SU-DHL-6 (cell line): ENCODE data around the gene STX19.

Source experiments
- H2AFZ ChIP-seq: fragments of 200-600 bp; sonication (generic); 2 replicates; pipeline ENCODE4 v1.6.1; 2014; ENCODE audit warnings: low read depth, mild to moderate bottlenecking, moderate library complexity, mixed read lengths, antibody characterized with exemption, low read length; ENCODE audit not compliant: severe bottlenecking
- H3F3A ChIP-seq: fragments of 200-600 bp; shearing (Covaris generic); 2 replicates; pipeline ENCODE4 v1.6.0; 2016; ENCODE audit warnings: antibody characterized with exemption, mild to moderate bottlenecking; ENCODE audit not compliant: insufficient read depth
- H3K27ac ChIP-seq: fragments of 200-600 bp; sonication (generic); 2 replicates; pipeline ENCODE4 v1.5.1; 2016; ENCODE audit warnings: low read depth, mild to moderate bottlenecking, low read length, moderate library complexity, mixed read lengths
- H3K27me3 ChIP-seq: fragments of 200-600 bp; sonication (generic), shearing (Covaris generic); 2 replicates; pipeline ENCODE4 v1.6.0; 2014; ENCODE audit warnings: mild to moderate bottlenecking, low read length
- H3K36me3 ChIP-seq: fragments of 200-600 bp; sonication (generic); 2 replicates; pipeline ENCODE4 v1.6.1; 2014; ENCODE audit warnings: mild to moderate bottlenecking, low read length, mixed read lengths
- H3K4me2 ChIP-seq: fragments of 300-600, 200-600 bp; shearing (Covaris generic), sonication (generic); 2 replicates; pipeline ENCODE4 v1.6.0; 2014; ENCODE audit warnings: low read length, low read depth, mild to moderate bottlenecking; ENCODE audit not compliant: poor library complexity, severe bottlenecking
- H3K4me3 ChIP-seq: fragments of 200-600 bp; sonication (generic); 2 replicates; pipeline ENCODE4 v1.5.1; 2014; ENCODE audit warnings: antibody characterized with exemption, low read length, mild to moderate bottlenecking, mixed read lengths; ENCODE audit not compliant: insufficient read depth, poor library complexity, severe bottlenecking
- H3K79me2 ChIP-seq: fragments of 200-600 bp; sonication (generic); 2 replicates; pipeline ENCODE4 v1.6.1; 2014; ENCODE audit warnings: mild to moderate bottlenecking, low read length, moderate library complexity; ENCODE audit not compliant: insufficient read depth
- H3K9ac ChIP-seq: fragments of 200-600 bp; sonication (generic); 2 replicates; pipeline ENCODE4 v1.7.0; 2014; ENCODE audit warnings: mild to moderate bottlenecking, low read length
- H3K9me2 ChIP-seq: fragments of 200-600 bp; sonication (generic); replicated peaks from 2 replicates; pipeline ENCODE4 v1.6.1; 2014; ENCODE audit warnings: low read length; ENCODE audit not compliant: insufficient read depth
- H3K9me3 ChIP-seq: fragments of 200-600 bp; sonication (generic); 2 replicates; pipeline ENCODE4 v1.6.1; 2014; ENCODE audit warnings: low read length, mixed read lengths; ENCODE audit not compliant: insufficient read depth
- H4K20me1 ChIP-seq: fragments of 200-600 bp; sonication (generic); 2 replicates; pipeline ENCODE4 v1.6.1; 2014; ENCODE audit warnings: low read depth, mild to moderate bottlenecking, antibody characterized with exemption, low read length, moderate library complexity, mixed read lengths
- EZH2phosphoT487 ChIP-seq: fragments of 200-600 bp; sonication (generic), shearing (Covaris generic); conservative IDR thresholded peaks from 2 replicates; pipeline ENCODE4 v1.6.1; 2018; ENCODE audit warnings: mild to moderate bottlenecking, antibody characterized with exemption, low read length, moderate library complexity, mixed read lengths
- TF ChIP-seq, protein P1 (sequence below): fragments of 200-600 bp; sonication (generic); IDR thresholded peaks from one replicate; pipeline ENCODE4 v1.5.1; 2017; ENCODE audit warnings: antibody characterized with exemption, mild to moderate bottlenecking, low read length, moderate library complexity; ENCODE audit not compliant: insufficient read depth, poor library complexity, severe bottlenecking

Gene STX19

DNA sequence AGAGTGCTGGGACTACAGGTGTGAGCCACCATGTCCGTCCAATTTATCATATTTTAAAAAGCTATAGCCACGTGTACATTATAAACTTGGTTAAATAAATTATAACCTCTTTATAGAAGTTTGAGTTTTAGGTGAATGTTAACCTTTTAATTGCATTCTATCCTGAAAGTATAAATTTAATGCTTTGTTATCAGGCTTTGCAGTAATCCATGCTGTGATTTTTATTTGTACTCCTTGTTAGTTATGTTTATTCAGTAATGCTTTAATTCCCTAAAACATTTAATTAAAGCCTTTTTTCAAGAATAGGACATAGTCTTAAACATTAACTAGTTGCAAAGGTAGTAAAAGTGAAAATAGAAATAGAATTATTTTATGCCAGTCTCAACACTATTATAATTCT, 36.8 kb downstream of the STX19 start:
- Histone ChIP-seq H4K20me1 (no peaks in the 10 kb centered on the region), H3K79me2 (peaks cover 6% of the 10 kb centered on the region; the same call in 1 of the 2 replicates), H3K4me3 (no peak overlapping the region), H3F3A (no peaks in the 10 kb centered on the region), H3K27me3 (no peaks in the 10 kb centered on the region), H3K27ac (no peak overlapping the region), H3K9ac (no peak overlapping the region), H3K9me3 (no peaks in the 10 kb centered on the region), H3K4me2 (no peak overlapping the region), H3K36me3 (no peaks in the 10 kb centered on the region), H2AFZ (no peak overlapping the region), H3K9me2 (no peaks in the 10 kb centered on the region)
- TF ChIP-seq, protein P1, sequence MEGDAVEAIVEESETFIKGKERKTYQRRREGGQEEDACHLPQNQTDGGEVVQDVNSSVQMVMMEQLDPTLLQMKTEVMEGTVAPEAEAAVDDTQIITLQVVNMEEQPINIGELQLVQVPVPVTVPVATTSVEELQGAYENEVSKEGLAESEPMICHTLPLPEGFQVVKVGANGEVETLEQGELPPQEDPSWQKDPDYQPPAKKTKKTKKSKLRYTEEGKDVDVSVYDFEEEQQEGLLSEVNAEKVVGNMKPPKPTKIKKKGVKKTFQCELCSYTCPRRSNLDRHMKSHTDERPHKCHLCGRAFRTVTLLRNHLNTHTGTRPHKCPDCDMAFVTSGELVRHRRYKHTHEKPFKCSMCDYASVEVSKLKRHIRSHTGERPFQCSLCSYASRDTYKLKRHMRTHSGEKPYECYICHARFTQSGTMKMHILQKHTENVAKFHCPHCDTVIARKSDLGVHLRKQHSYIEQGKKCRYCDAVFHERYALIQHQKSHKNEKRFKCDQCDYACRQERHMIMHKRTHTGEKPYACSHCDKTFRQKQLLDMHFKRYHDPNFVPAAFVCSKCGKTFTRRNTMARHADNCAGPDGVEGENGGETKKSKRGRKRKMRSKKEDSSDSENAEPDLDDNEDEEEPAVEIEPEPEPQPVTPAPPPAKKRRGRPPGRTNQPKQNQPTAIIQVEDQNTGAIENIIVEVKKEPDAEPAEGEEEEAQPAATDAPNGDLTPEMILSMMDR, result no peak
- TF ChIP-seq EZH2phosphoT487, result no peak

DNA sequence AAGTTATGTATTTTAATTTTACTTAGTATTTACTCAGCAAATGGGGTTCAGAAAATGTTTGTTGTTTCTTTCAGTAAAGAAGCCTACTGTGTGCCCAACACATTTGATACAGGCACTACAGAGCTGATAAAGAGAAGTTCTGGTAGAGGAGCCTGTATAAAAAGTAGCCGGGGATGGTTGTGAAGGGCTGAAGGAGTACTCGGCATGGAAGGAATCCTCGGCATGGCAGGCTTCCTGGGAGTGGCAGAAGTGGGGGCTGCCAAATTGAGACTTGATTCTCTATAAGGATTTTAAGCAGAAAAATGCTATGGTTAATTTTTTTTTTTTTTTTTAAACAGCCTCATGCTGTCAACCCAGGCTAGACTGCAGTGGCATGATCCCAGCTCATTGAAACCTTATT, 39.2 kb downstream of the STX19 start:
- H2AFZ ChIP-seq, result no peak overlapping the region
- H3F3A ChIP-seq, result no peaks in the 10 kb centered on the region
- TF ChIP-seq EZH2phosphoT487, result no peak
- TF ChIP-seq, protein P1, result no peak
- H3K36me3 ChIP-seq, result no peaks in the 10 kb centered on the region
- H3K27me3 ChIP-seq, result no peaks in the 10 kb centered on the region
- H3K4me3 ChIP-seq, result no peak overlapping the region
- no peak overlapping the region for H3K9ac ChIP-seq
- H3K27ac ChIP-seq, result no peak overlapping the region
- H3K79me2 ChIP-seq, result peaks cover 6% of the 10 kb centered on the region
- no peak overlapping the region for H3K4me2 ChIP-seq
- no peaks in the 10 kb centered on the region for H3K9me3 ChIP-seq
- no peaks in the 10 kb centered on the region for H3K9me2 ChIP-seq
- H4K20me1 ChIP-seq, result peaks cover 10% of the 10 kb centered on the region; the same call in 1 of the 2 replicates

DNA sequence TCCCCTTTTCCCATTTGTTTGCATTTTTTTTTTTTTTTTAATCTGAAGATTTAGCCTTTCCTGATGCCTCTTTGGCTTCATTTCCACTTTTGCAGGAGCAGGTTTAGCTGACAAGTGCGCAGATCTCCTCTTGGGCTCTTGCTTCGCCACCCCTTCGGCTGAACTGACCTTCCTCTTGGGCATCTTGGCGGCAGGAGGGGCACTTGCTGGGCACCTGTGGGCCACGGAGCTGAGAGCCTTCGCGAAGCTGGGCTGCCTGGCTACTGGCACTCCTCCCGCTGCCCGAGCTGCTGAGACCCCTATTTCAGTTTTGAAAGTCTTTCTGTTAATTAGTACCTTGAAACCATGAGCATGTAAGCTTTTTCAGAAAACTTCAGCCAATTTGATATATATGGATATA, 39.6 kb downstream of the STX19 start:
- Histone ChIP-seq H3K79me2 (peaks cover under 1% of the 10 kb centered on the region), H3K4me3 (no peak overlapping the region)
- TF ChIP-seq, protein P1, result no peak
- TF ChIP-seq EZH2phosphoT487, result no peak

DNA sequence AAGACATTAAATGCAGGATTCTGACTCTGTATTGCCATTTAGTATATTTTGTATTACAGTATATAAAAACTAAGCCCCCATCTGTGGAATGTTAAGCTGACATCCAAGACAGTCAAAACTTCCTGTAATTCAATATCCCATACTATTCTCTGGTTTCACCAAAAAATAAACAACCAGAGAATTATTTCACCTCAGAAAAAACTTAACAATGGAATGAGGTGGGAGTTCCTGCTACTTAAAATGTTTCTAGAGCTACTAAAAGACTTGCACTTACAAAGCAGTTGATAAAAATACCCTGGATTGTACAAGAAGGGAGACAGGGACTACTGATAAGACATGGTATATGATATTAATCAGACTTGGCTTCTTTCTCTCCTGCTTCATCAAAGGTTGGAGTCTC, 40.1 kb downstream of the STX19 start:
- TF ChIP-seq EZH2phosphoT487, result no peak
- H3K4me2 ChIP-seq, result no peak overlapping the region

More for the DNA sequence above, 39.6 kb downstream of the STX19 start:
- H3K36me3 ChIP-seq, result no peaks in the 10 kb centered on the region
- H3K9me3 ChIP-seq, result no peaks in the 10 kb centered on the region
- no peaks in the 10 kb centered on the region for H3K27me3 ChIP-seq
- H4K20me1 ChIP-seq, result peaks cover 10% of the 10 kb centered on the region; the same call in 1 of the 2 replicates
- H3K27ac ChIP-seq, result no peak overlapping the region
- H3K4me2 ChIP-seq, result no peak overlapping the region
- no peak overlapping the region for H2AFZ ChIP-seq
- no peaks in the 10 kb centered on the region for H3F3A ChIP-seq
- no peak overlapping the region for H3K9ac ChIP-seq
- H3K9me2 ChIP-seq, result no peaks in the 10 kb centered on the region

More for the DNA sequence above, 40.1 kb downstream of the STX19 start:
- peaks cover 10% of the 10 kb centered on the region; the same call in 1 of the 2 replicates for H4K20me1 ChIP-seq
- no peak overlapping the region for H3K27ac ChIP-seq
- H2AFZ ChIP-seq, result no peak overlapping the region
- no peaks in the 10 kb centered on the region for H3K36me3 ChIP-seq
- H3K9me3 ChIP-seq, result no peaks in the 10 kb centered on the region
- no peaks in the 10 kb centered on the region for H3K9me2 ChIP-seq
- no peaks in the 10 kb centered on the region for H3K27me3 ChIP-seq
- no peak overlapping the region for H3K9ac ChIP-seq
- no peaks in the 10 kb centered on the region for H3F3A ChIP-seq
- no peak overlapping the region for H3K4me3 ChIP-seq
- H3K79me2 ChIP-seq, result no peaks in the 10 kb centered on the region; the same call in none of the 2 replicates
